ENCODE results near the gene CEMIP.

GRCh38 chr15:80831192-80831591, 52.0 kb downstream of the CEMIP start:
- TF ChIP-seq EZH2 (IDR thresholded peaks at IDR 0.05; ENCODE audit: low read length): no peak
- TF ChIP-seq CTCF (optimal IDR thresholded peaks at IDR 0.05 in 1 of 3, IDR thresholded peaks at IDR 0.05 in 1 of 3, conservative IDR thresholded peaks at IDR 0.05 in 1 of 3; ENCODE audit: extremely low read depth in 1 of 3, insufficient read depth in 2 of 3, low read length in 3 of 3): no peak

Measured in keratinocyte (primary cell).